UCSD-AML1 (cell line): ENCODE data around the gene GAB4.
"Not testable (repeated sequence)": the region's sequence is repeated elsewhere in the genome, so short reads cannot be mapped to it uniquely, and the experiment has no call there.

Experiments used
- DNase-seq: peaks from one replicate; lab custom pipeline; 2025; ENCODE audit not compliant: unreplicated experiment; lab: John Stamatoyannopoulos, UW

The GAB4 gene

DNA sequence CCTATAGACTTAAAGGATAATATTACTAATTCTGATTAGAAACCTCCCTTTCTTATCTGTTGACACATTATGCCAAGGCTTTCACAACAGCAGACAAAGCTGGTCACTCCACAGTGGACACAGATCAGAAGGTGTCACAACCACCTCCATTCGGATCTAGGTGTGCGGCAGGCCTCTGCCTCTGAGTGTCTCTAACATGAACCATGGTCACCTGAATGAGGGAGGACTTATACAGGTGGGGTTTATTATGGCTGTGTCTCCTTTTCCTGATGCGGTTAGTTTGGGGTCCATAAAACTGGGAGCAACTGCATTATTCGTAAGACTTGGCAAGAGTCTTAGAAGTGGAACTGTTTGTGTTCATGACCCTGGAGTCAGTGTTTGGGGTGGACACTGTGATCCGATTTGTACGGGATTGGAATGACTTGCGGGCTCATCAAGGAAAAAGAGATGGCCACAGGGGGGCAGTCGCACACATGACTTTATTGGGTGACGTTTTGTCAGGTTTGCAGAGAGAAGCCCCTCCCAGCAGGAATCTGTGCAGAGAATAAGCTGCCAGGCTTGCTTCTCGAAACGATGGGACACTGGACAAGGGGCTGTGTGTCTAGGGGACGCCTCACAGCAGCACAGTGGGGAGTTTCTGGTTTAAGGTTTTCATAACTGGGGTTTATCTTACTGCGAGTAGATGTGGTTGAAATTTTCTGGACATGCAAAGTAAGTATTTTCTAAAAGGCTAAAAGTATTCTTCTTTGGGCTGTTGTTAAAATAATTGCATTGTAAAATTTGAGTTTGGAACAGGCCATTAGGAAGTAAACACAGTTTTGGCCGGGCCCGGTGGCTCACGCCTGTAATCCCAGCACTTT, 90.6 kb downstream of the GAB4 start:
- DNase-seq: peak; percentile 61

DNA sequence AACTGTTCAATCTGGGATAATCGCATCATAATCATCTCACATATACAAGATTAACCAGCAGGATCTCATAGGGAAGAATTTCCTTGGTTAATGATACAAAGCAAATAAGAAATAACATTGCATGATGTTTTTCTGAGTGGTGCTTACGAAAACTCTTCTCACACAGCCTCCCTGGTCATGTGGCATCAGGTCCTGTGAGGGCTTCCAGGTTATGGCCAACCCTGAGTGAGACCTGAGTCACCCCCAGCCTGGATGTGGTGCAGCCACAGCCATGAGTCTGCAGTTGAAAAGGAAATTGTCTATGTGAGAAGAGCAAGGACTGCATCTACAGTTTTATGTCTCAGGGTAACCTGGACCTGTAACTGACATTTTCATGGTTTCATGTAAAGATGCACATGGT, 92.3 kb downstream of the GAB4 start:
- DNase-seq: peak; percentile 32

DNA sequence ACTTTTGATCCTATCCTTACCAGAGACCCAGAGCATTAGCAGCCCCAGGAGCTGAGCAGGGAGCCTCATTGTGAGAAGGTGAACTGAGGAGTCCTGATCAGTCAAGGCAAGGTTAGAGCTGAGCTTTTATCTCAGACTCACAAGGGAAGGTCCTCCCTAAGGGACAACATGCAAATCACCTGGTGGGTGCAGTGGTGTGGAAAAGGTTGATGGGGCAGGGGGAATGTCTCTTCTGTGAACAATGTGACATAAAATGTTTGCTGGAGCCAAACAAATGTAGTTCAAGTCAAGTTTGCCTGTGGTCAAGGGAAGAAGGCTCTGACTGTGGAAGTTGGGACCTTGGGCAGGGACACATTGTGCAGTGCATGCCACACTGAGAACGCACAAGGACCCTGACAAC, 93.1 kb downstream of the GAB4 start:
- DNase-seq: not testable (repeated sequence)

DNA sequence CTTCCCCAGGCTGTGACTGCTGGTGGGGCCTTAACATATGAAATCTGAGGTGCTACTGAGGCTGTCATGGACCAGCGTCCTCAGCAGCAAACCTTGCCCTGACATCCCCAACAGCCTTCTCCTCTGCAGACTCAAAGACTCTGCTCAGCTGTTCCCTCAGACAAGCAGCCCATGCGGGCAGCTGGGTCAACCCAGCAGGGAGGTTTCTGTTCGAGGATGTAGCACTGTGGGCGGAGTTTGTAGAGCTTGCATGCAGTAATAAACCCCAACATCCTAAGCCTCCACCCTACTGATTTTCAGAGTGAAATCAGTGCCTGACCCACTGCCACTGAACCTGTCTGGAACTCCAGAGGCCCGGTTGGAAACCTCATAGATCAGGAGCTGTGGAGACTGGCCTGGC, 94.0 kb downstream of the GAB4 start:
- no peak for DNase-seq

DNA sequence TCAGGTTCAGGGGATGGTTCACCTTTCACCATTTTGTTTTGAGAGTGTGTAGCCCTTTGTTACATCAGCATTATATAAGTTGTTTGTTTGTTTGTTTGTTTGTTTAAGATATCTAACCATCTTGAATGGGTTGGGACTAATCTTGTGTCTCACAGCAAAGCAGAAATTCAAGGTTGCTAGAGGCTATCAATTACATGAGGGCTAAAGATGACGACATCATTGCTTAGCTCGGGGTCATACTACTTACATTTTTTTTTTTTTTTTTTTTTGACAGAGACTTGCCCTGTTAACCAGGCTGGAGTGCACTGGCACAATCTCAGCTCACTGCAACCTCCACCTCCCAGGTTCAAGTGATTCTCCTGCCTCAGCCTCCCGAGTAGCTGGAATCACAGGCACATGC, 95.7 kb downstream of the GAB4 start:
- no peak for DNase-seq
